NCI-H226 (cell line): ENCODE results near the gene MAN2A1.

Experiments used
- DNase-seq: peaks from one replicate; pipeline ENCODE4 v3.0.0-alpha.2; 2015

MAN2A1 gene

GRCh38 chr5:109685916-109686315, 3.8 kb upstream of the MAN2A1 start:
- no peak for DNase-seq

- DNase-seq: no peak
These were observed 1.1 kb upstream of the MAN2A1 start for GRCh38 chr5:109688630-109688969.

DNA sequence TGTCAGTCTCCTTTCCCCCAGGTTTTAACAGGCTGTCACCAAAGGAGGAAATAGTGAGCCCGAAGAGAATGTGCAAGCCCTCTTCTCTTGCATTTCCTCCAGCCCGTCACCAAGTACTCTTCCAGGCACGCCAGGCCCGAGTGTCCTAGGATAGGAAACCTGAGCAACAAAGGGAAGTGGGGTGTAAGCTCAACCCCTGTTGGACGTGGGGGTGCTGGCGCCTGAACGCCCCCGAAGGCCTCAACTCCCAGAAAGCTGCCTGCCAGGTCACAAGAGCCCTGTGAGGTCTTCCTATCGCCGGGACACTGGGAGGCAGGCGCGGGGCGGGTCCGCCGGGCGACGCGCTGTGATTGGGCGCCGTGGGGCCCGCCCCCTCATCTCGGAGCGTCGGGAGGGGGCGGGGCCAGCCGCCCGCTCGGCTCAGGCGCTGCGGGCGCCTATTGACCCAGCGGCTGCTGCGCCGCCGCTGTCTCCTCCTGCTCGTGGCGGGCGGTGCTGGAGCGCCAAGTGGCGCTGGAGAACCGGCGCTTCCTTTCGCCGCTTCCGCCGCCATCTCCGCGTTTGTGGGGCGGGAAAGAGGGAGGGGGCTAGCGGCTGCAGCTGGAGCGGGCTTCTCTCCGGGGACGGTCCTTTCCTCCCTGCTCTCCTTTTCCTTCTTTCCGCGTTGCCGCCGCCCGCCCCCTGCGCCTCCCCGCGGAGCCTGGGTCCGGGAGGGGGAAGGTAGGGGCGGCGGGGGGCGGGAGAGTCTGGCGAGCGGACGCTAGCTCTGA, 572 bp upstream of the MAN2A1 start:
- DNase-seq: peak; percentile 90

GRCh38 chr5:109690242-109690974, 681 bp downstream of the MAN2A1 start:
- no peak for DNase-seq

GRCh38 chr5:109690975-109691574, 1.3 kb downstream of the MAN2A1 start:
- peak; percentile 39 for DNase-seq

DNA sequence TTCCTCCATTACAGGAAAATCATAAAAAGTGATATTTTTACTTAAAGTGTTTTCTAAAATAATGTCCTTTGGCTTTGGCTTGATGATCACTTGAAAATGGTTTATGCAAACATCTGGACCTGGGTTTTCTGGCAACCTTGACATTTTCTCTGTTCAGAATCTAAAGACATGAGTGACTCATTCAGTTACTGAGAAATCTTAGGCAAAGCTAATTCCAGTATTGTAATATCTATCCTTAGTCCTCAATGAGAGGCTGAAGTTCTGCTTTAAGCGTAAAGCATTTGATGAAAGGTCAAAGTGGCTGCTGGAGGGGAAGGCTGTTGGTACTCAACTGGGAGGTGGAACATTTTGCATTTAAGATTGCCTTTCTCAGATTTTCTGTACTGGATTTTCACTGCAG, 2.3 kb downstream of the MAN2A1 start:
- DNase-seq: peak; percentile 28

- no peak for DNase-seq
These were observed 3.1 kb downstream of the MAN2A1 start for GRCh38 chr5:109692852-109693251.

DNA sequence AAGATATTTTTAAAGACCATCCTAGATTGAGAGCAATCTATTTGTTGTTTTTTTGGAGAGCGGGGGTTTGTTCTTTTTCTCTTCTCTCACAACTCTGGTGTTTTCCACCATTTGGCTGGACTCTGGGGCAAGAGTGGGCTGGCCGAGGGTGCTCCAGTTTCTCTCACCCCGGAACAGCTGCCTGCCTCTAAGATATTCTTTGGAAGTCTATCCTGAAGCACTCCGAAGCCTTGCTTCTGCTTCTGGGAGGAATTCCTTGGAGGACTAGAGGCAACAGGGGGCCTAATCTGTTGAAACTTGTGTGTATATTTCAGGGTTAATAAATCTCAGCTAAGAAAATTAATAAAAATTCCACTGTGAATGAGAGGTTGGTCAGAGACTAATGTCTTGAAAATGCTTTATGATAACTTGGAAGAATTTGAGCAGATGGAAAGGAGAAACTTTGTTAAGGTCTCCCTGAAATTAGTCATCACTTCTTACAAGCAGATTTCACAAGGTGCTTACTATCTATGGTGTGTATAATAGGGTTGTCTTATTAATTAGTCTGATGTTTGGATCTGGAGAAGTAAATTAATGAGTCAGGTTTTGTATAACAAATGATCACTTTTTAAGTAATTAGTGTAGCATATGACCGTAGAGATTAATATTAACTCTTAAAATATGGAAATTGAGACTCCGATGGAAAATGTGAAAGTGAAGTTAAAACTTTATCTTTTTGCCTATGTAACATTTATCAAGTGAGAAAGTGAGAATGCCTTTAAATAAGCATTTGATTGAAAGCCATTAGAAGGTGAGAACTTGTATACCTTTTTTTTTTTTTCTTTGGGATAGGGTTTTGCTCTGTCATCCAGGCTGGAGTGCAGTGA, 4.0 kb downstream of the MAN2A1 start:
- peak; percentile 49 for DNase-seq

- peak; percentile 35 for DNase-seq
These were observed 4.7 kb downstream of the MAN2A1 start for GRCh38 chr5:109694451-109694891.

- no peak for DNase-seq
These were observed 5.5 kb downstream of the MAN2A1 start for GRCh38 chr5:109695005-109695926.

GRCh38 chr5:109697339-109697738, 7.6 kb downstream of the MAN2A1 start:
- DNase-seq: no peak

DNA sequence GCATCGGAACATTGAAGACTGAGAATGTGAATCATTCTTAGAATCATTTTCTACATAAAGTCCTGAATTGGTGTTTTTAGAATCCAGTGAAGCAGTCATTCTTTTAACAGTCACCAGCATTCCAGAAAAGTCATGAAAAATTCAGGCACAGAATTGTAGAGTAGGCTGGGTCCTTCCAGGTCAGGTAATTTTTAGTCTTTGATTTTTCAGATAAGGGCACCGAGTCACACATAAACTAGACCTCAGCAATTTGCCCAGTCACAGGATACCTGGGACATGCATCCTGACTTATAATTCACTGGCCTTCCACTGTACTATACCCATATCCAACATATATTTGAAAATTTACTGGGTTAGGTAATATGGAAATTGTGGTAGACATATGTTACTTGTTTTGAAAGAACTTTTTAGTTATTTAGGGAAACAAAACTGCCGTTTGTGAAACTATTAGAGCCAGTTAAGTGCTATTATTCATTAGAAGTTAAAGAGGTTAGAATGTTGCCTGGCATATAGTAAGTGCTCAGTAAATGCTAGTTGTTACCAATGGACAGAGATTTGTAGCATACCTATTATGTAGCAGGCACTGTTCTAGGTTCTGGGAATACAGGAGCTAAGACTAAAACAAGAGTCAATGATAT, 10.9 kb downstream of the MAN2A1 start:
- DNase-seq: no peak

GRCh38 chr5:109701252-109701651, 11.5 kb downstream of the MAN2A1 start:
- no peak for DNase-seq

DNA sequence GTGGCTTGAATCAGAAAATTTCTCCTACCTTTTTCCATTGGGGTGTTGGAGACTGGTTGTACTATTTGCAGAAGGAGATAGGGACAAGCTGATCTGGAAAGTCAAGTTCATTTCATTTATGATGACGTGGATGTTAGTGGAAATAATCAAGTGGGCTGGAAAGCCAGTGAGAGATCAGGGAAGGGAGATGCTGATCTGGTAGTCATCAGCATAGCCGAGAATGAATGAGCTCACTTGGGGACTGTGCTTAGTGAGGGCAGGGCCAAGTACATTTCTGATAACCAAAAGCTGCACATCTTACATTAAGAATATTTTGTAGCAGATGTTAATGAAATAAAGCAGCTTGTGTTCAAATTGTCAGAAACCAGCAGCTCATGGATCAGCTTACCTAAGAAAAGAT, 12.1 kb downstream of the MAN2A1 start:
- no peak for DNase-seq

- no peak for DNase-seq
These were observed 13.4 kb downstream of the MAN2A1 start for GRCh38 chr5:109703166-109703565.

DNA sequence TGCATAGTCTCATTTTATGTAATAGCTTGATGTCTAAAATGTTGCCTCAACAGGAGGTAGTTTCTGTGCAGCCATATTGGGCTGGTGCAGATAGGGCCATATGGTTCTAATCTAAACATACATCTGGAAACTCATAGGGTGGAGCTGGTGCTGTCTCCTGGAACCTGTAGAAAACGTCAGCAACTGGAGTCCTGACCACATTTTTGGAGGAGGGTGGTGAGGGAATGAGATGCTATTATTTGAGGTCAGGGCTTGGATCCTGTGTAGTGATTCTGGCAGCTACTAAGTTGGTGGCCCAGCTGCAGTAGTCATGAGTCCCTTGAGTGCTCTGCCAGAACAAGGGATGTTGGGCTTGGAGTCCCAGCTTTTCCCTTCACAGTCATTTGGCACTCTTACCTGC, 14.1 kb downstream of the MAN2A1 start:
- no peak for DNase-seq

- DNase-seq: no peak
These were observed 14.7 kb downstream of the MAN2A1 start for GRCh38 chr5:109704282-109704952.

DNA sequence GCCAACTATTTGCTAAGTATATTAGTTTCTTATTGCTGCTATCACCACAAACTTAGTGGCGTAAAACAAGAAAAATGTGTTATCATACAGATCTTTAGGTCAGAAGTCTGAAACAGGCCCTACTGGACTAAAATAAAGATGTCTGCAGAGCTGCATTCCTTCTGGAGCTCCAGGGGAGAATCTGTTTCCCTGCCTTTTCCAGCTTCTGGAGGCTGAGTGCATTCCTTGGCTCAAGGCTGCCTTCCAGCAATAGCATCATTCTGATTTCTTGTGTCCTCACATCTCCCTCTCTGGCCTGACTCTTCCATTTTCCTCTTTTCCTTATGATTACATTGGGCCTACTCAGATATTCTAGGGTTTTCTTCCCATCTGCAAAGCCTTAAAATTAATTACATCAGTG, 15.9 kb downstream of the MAN2A1 start:
- DNase-seq: peak; percentile 46

DNA sequence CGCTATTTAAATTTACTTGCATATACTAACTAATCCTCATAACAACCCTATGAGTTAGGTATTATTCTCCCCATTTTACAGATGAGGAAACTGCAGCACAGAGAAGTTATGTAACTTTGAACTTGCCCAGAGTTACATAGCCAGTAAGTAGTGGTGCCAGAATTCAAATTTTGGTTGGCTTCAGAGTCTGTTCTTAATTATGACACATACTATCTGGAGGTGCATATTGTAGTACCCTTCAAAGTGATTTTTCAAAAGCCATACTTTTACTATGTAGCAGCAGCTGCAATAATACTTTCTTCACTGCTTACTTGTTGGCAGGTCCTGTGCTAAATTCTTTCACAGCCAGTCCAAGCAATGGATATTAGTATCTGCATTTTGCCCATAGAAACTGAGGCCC, 16.4 kb downstream of the MAN2A1 start:
- no peak for DNase-seq

GRCh38 chr5:109707531-109707930, 17.8 kb downstream of the MAN2A1 start:
- no peak for DNase-seq

DNA sequence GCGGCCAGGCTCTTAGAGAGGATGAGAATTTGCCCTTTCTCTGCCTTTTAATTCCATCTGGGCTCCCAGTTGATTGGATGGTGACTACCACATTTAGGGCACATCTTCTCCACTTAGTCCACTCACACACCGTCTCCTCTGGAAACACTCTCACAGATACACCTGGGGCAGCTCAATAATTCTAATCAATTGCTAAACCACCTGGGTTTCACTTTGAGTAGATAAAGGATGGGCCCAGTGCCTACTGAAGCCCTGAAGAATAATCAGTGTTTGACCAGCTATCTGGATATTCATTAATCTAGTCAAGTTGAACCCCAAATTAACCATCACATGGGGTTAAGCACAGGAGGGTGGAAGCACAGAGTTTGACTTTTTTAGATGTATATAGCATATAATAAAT, 19.1 kb downstream of the MAN2A1 start:
- DNase-seq: no peak
